Kidney epithelial cell (primary cell): ENCODE results near the gene CHMP2B. TPM values are rescaled to one million over a fixed set of nuclear protein-coding genes. Genes with fewer than 3 reads are reported as not detected.

Experiments used
- DNase-seq: peaks from one replicate; pipeline ENCODE4 v3.0.0-alpha.2; 2010; ENCODE audit warnings: low read depth
- H3K27me3 ChIP-seq: 2 replicates; pipeline ENCODE4 v1.6.0; 2011; ENCODE audit warnings: low read length; ENCODE audit not compliant: control insufficient read depth, insufficient read depth
- H3K36me3 ChIP-seq: 2 replicates; pipeline ENCODE4 v1.5.1; 2011; ENCODE audit warnings: low read length; ENCODE audit not compliant: control insufficient read depth, insufficient read depth
- H3K4me3 ChIP-seq: 2 replicates; pipeline ENCODE4 v1.5.1; 2011; ENCODE audit warnings: low read depth, mild to moderate bottlenecking, control low read depth, low read length
- total RNA-seq: library from RNA; depleted of rRNA; stranded (reverse); fragments of >200 nt; gene quantifications from 2 replicates; pipeline ENCODE4 v1.2.3, GENCODE V29; 2015
- TF ChIP-seq, protein P1 (sequence below): IDR thresholded peaks from 2 replicates; pipeline ENCODE4 v1.5.1; 2011; ENCODE audit warnings: mild to moderate bottlenecking, moderate library complexity, low read length, control low read depth, inconsistent platforms; ENCODE audit not compliant: insufficient read depth, poor library complexity, severe bottlenecking

The CHMP2B gene, protein sequence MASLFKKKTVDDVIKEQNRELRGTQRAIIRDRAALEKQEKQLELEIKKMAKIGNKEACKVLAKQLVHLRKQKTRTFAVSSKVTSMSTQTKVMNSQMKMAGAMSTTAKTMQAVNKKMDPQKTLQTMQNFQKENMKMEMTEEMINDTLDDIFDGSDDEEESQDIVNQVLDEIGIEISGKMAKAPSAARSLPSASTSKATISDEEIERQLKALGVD
- total RNA-seq: 58.2 and 61.1 TPM in 2 replicates

DNA sequence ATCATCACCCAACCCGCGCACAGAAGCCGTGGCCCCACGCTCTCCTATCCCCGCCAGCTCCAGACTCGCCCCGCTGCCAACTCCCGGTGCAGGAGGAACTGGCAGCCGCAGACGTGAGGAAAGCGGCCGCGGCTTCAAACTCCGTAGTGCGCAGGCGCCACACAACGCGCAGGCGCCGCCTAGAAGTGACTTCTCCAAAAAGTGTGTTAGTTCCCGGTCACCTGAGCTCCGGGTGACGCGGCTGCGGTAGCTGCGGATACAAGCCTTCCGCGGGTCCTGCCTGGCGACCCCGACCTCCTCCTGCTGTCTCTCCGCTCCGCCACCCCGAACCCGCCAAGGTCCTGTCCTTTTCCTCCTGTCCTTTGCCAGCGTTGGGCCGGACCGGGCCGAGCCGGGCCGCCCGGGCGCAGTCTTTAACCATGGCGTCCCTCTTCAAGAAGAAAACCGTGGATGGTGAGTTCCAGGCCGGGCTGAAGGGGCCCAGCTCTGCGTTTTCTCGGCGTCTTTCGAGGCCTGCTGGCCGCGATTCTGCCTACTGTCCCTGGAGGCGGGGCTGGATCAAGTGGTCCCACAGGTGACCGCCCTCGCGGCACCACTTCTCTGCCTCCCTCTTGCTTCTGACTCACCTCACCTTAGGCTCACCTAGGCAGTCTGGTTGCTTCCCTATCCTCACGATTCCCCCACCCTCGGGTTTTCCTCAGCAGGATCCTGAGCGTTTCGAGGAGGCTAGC lies at the start of gene CHMP2B:
Gene CHMP2B, plus strand, starts transcription at position 206 of the 731 bp plus-strand sequence. Its CDS starts 214 bp downstream, at position 420.
- no peaks in the 10 kb centered on the region for H3K36me3 ChIP-seq
- H3K4me3 ChIP-seq: peak within 1 kb of the TSS; percentile 98
- DNase-seq: peak; percentile 59
- TF ChIP-seq, protein P1, sequence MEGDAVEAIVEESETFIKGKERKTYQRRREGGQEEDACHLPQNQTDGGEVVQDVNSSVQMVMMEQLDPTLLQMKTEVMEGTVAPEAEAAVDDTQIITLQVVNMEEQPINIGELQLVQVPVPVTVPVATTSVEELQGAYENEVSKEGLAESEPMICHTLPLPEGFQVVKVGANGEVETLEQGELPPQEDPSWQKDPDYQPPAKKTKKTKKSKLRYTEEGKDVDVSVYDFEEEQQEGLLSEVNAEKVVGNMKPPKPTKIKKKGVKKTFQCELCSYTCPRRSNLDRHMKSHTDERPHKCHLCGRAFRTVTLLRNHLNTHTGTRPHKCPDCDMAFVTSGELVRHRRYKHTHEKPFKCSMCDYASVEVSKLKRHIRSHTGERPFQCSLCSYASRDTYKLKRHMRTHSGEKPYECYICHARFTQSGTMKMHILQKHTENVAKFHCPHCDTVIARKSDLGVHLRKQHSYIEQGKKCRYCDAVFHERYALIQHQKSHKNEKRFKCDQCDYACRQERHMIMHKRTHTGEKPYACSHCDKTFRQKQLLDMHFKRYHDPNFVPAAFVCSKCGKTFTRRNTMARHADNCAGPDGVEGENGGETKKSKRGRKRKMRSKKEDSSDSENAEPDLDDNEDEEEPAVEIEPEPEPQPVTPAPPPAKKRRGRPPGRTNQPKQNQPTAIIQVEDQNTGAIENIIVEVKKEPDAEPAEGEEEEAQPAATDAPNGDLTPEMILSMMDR: no peak
- no peaks in the 10 kb centered on the region for H3K27me3 ChIP-seq

DNA sequence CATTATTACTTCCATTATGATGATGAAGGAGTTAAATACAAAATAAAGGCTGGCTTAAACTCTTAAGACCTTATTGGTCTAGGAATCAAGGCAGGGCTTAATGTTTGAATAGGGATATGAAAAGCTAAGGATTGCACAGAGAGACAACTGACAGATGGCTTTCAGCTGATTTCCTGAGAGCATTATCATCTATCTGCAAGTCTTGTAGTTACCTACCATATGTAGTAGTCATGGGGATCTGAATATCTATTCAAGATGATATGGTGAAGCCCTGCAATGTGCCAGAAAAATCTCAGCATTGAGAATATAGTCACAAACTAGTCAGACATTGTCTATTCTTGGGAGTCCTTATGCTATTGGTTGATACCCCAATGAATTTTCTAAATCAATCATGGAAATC lies 47.5 kb upstream of the CHMP2B start:
- TF ChIP-seq, protein P1: no peak

DNA sequence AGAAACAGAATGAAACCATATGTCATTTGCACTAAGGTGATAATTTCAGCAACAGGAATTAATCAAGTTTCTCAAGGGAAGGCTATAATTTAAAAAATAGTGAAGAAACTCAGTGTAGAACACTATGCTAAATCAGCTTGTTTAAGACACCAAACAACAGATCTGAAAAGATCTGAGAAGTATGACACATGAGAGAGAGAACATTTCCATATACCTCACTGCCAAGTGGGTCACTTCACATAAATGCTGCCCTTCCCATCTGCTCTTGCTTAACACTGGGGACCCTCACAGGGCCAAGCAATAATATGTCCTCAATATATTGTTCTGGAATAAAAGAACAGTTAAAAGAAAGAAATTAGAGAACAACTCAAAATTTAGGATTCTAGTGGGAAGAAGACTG lies 45.6 kb upstream of the CHMP2B start:
- Histone ChIP-seq H3K4me3 (no peak overlapping the region), H3K27me3 (no peaks in the 10 kb centered on the region), H3K36me3 (no peaks in the 10 kb centered on the region)
- no peak for DNase-seq
- TF ChIP-seq, protein P1: no peak

More for the DNA sequence above, 47.5 kb upstream of the CHMP2B start:
- H3K27me3 ChIP-seq: no peaks in the 10 kb centered on the region
- H3K36me3 ChIP-seq: no peaks in the 10 kb centered on the region
- no peak overlapping the region for H3K4me3 ChIP-seq
- no peak for DNase-seq

DNA sequence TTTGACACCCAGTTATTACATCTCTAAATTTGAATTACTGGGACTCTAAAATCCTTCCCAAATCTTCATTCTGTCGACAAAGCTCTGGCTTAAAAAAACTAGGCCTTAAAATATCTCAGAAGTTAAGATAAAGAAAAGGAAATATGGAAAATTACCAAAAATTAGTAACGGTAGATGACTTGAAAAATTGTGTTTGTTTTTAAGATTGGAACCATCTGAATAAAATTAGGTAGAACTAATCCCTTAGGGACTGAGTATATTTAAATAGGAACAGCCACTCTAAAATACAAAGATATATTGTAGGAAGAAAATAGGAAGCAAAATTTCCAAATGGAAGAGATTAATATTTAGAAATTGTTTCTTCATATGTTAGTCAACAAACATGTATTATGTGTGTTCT lies 45.1 kb upstream of the CHMP2B start:
- no peaks in the 10 kb centered on the region for H3K36me3 ChIP-seq
- no peak for DNase-seq
- TF ChIP-seq, protein P1: no peak
- H3K27me3 ChIP-seq: no peaks in the 10 kb centered on the region
- no peak overlapping the region for H3K4me3 ChIP-seq

DNA sequence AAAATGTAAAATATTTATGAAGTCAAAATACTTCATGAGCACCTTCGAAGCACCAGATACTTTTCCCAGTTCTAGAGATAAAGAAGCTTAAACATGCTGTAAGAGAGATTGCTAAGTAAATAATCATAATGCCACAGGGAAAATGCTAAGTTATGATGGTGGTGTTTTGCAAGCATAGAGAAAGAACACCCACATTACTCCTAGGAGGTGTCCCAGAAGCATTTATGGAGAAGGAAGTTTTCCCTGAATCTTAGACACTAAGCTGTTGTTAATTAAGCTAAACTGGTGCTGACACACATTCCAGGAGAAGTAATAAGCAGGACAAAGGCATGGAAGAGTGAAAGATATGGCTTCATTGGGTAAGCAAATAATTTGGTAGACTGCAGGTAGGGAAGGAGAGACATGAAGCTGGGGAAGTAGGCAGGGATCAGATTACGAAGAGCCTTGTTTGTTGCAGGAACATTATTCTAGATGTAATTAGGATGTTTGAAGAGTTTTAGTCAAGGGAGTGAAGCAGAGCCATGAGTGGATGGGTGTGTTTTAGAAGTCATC lies 40.4 kb upstream of the CHMP2B start:
- DNase-seq: no peak
- TF ChIP-seq, protein P1: no peak
- H3K27me3 ChIP-seq: no peaks in the 10 kb centered on the region
- H3K36me3 ChIP-seq: no peaks in the 10 kb centered on the region
- H3K4me3 ChIP-seq: no peak overlapping the region

DNA sequence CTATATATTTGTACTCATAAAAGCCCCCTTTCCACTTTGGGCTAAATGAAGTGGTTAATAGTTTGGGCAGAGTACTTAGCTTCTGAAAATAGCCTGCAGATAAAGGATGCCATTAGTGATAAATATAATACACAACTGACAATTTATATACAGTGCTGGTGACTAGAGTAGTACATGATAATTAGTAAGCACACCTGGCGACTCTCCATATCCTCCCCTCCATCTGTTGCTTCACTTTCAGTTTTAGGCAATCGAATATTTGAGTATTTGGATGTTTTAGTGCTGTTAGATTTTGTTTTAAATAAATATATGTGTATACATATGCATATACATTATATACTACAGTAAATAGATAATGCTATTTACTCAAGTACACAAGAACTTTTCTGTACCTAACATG lies 35.9 kb upstream of the CHMP2B start:
- DNase-seq: no peak
- Histone ChIP-seq H3K4me3 (no peak overlapping the region), H3K36me3 (no peaks in the 10 kb centered on the region), H3K27me3 (no peaks in the 10 kb centered on the region)
- TF ChIP-seq, protein P1: no peak
